ENCODE results near the gene VSIG8.

The VSIG8 gene

GRCh38 chr1:159854693-159855192 lies 7.7 kb downstream of the VSIG8 start:
- peak; percentile 90 for DNase-seq

GRCh38 chr1:159854116-159854692 lies 8.3 kb downstream of the VSIG8 start:
- no peak for DNase-seq

- DNase-seq: no peak
Observed at GRCh38 chr1:159853417-159854115, 8.9 kb downstream of the VSIG8 start.

GRCh38 chr1:159851407-159851806 lies 11.1 kb downstream of the VSIG8 start:
- DNase-seq: no peak

- no peak for DNase-seq
Observed at GRCh38 chr1:159849626-159850366, 12.7 kb downstream of the VSIG8 start.

GRCh38 chr1:159848326-159848725 lies 14.1 kb downstream of the VSIG8 start:
- no peak for DNase-seq

GRCh38 chr1:159847231-159847630 lies 15.2 kb downstream of the VSIG8 start:
- DNase-seq: no peak

GRCh38 chr1:159845751-159846629 lies 16.5 kb downstream of the VSIG8 start:
- no peak for DNase-seq

GRCh38 chr1:159843459-159843858 lies 19.0 kb downstream of the VSIG8 start:
- no peak for DNase-seq

GRCh38 chr1:159841749-159842148 lies 20.7 kb downstream of the VSIG8 start:
- DNase-seq: no peak

- no peak for DNase-seq
Observed at GRCh38 chr1:159839116-159839849, 23.2 kb downstream of the VSIG8 start.

GRCh38 chr1:159838715-159839114 lies 23.7 kb downstream of the VSIG8 start:
- DNase-seq: no peak

- DNase-seq: no peak
Observed at GRCh38 chr1:159835862-159836525, 26.5 kb downstream of the VSIG8 start.

- DNase-seq: no peak
Observed at GRCh38 chr1:159835356-159835755, 27.1 kb downstream of the VSIG8 start.

- DNase-seq: no peak
Observed at GRCh38 chr1:159832309-159832708, 30.1 kb downstream of the VSIG8 start.

- DNase-seq: no peak
Observed at GRCh38 chr1:159831412-159832141, 30.9 kb downstream of the VSIG8 start.

GRCh38 chr1:159830722-159831121 lies 31.7 kb downstream of the VSIG8 start:
- DNase-seq: no peak

- DNase-seq: no peak
Observed at GRCh38 chr1:159829822-159830465, 32.5 kb downstream of the VSIG8 start.

- peak; percentile 71 for DNase-seq
Observed at GRCh38 chr1:159829273-159829634, 33.2 kb downstream of the VSIG8 start.

- DNase-seq: no peak
Observed at GRCh38 chr1:159828581-159829272, 33.7 kb downstream of the VSIG8 start.

Data from NCI-H2107 (cell line).